ENCODE measurements around the gene DUSP16. TPM values are rescaled to one million over a fixed set of nuclear protein-coding genes. Genes with fewer than 3 reads are reported as not detected.

DUSP16 gene
- total RNA-seq, 1 donor from 2014 or later = 12.9 TPM

- H3K9me3 Mint-ChIP-seq (ENCODE audit: unreplicated experiment) = no peaks in the 10 kb centered on the region
- H3K27ac Mint-ChIP-seq (ENCODE audit: unreplicated experiment) = no peak overlapping the region
- H3K4me1 Mint-ChIP-seq (ENCODE audit: unreplicated experiment) = peaks cover 7% of the 10 kb centered on the region
- H3K27me3 Mint-ChIP-seq (ENCODE audit: unreplicated experiment) = no peaks in the 10 kb centered on the region
- DNase-seq (ENCODE audit: low spot score) = no peak
- TF ChIP-seq CTCF (IDR thresholded peaks at IDR 0.05; ENCODE audit: unreplicated experiment) = no peak
- no peaks in the 10 kb centered on the region for H3K36me3 Mint-ChIP-seq (ENCODE audit: low read depth, unreplicated experiment)
- no peak overlapping the region for H3K4me3 Mint-ChIP-seq (ENCODE audit: unreplicated experiment)
Measured at GRCh38 chr12:12449533-12450025, 113.1 kb downstream of the DUSP16 start.

- Mint-ChIP-seq H3K9me3 (ENCODE audit: unreplicated experiment) (no peaks in the 10 kb centered on the region), H3K27ac (ENCODE audit: unreplicated experiment) (no peak overlapping the region), H3K36me3 (ENCODE audit: low read depth, unreplicated experiment) (no peaks in the 10 kb centered on the region), H3K27me3 (ENCODE audit: unreplicated experiment) (no peaks in the 10 kb centered on the region), H3K4me3 (ENCODE audit: unreplicated experiment) (no peak overlapping the region), H3K4me1 (ENCODE audit: unreplicated experiment) (peaks cover 13% of the 10 kb centered on the region)
- DNase-seq (ENCODE audit: low spot score) = no peak
- no peak for TF ChIP-seq CTCF (IDR thresholded peaks at IDR 0.05; ENCODE audit: unreplicated experiment)
Measured at GRCh38 chr12:12447837-12448236, 114.8 kb downstream of the DUSP16 start.

GRCh38 chr12:12447236-12447635 lies 115.4 kb downstream of the DUSP16 start:
- Mint-ChIP-seq H3K27me3 (ENCODE audit: unreplicated experiment) (no peaks in the 10 kb centered on the region), H3K36me3 (ENCODE audit: low read depth, unreplicated experiment) (no peaks in the 10 kb centered on the region), H3K9me3 (ENCODE audit: unreplicated experiment) (no peaks in the 10 kb centered on the region), H3K4me3 (ENCODE audit: unreplicated experiment) (no peak overlapping the region), H3K27ac (ENCODE audit: unreplicated experiment) (no peak overlapping the region), H3K4me1 (ENCODE audit: unreplicated experiment) (peaks cover 16% of the 10 kb centered on the region)
- no peak for DNase-seq (ENCODE audit: low spot score)
- TF ChIP-seq CTCF (IDR thresholded peaks at IDR 0.05; ENCODE audit: unreplicated experiment) = no peak

- peaks cover 16% of the 10 kb centered on the region for H3K4me1 Mint-ChIP-seq (ENCODE audit: unreplicated experiment)
- no peaks in the 10 kb centered on the region for H3K27me3 Mint-ChIP-seq (ENCODE audit: unreplicated experiment)
- H3K36me3 Mint-ChIP-seq (ENCODE audit: low read depth, unreplicated experiment) = no peaks in the 10 kb centered on the region
- no peak overlapping the region for H3K4me3 Mint-ChIP-seq (ENCODE audit: unreplicated experiment)
- H3K27ac Mint-ChIP-seq (ENCODE audit: unreplicated experiment) = no peak overlapping the region
- no peak for DNase-seq (ENCODE audit: low spot score)
- H3K9me3 Mint-ChIP-seq (ENCODE audit: unreplicated experiment) = no peaks in the 10 kb centered on the region
- TF ChIP-seq CTCF (IDR thresholded peaks at IDR 0.05; ENCODE audit: unreplicated experiment) = no peak
Measured at GRCh38 chr12:12446786-12447185, 115.9 kb downstream of the DUSP16 start.

GRCh38 chr12:12445882-12446181 lies 116.8 kb downstream of the DUSP16 start:
- Mint-ChIP-seq H3K27ac (ENCODE audit: unreplicated experiment) (no peak overlapping the region), H3K9me3 (ENCODE audit: unreplicated experiment) (no peaks in the 10 kb centered on the region), H3K4me1 (ENCODE audit: unreplicated experiment) (peaks cover 16% of the 10 kb centered on the region), H3K36me3 (ENCODE audit: low read depth, unreplicated experiment) (no peaks in the 10 kb centered on the region), H3K27me3 (ENCODE audit: unreplicated experiment) (peaks cover under 1% of the 10 kb centered on the region), H3K4me3 (ENCODE audit: unreplicated experiment) (no peak overlapping the region)
- DNase-seq (ENCODE audit: low spot score) = no peak
- no peak for TF ChIP-seq CTCF (IDR thresholded peaks at IDR 0.05; ENCODE audit: unreplicated experiment)

Measured in endothelial cell (in vitro differentiated cells).